CD14-positive monocyte (primary cell): Measurements from ENCODE around the gene PITPNC1. TPM values are rescaled to one million over a fixed set of nuclear protein-coding genes. Genes with fewer than 3 reads are reported as not detected.

Source experiments
- DNase-seq, 3 donors: peaks; one replicate each; pipeline ENCODE4 v3.0.0-alpha.2; 2011 to 2022
- H2AFZ ChIP-seq: 2 replicates; pipeline ENCODE4 v1.6.0; 2012; ENCODE audit warnings: mild to moderate bottlenecking, low read depth, low read length, inconsistent platforms; ENCODE audit not compliant: insufficient read depth, poor library complexity, severe bottlenecking
- H3K27ac ChIP-seq, 2 donors: 1 replicate in 1 of 2; 2 replicates in 1 of 2; pipeline ENCODE4 v1.5.1; 2012 to 2013; ENCODE audit warnings: low read length in 2 of 2, control low read depth in 1 of 2, inconsistent platforms in 1 of 2, low read depth in 1 of 2, mild to moderate bottlenecking in 1 of 2
- H3K27me3 ChIP-seq, 2 donors: one replicate each; pipeline versions ENCODE4 v1.6.0 to v1.6.1; 2011 to 2013; ENCODE audit warnings: low read length in 2 of 2; ENCODE audit not compliant: control insufficient read depth in 2 of 2, insufficient read depth in 2 of 2
- H3K36me3 ChIP-seq, 2 donors: replicated peaks in 1 of 2; 1 replicate in 1 of 2; 2 replicates in 1 of 2; pipeline versions ENCODE4 v1.5.1 to v1.6.1; 2012 to 2013; ENCODE audit warnings: low read length in 2 of 2, control low read depth in 1 of 2, inconsistent platforms in 1 of 2, mild to moderate bottlenecking in 1 of 2; ENCODE audit not compliant: insufficient read depth in 2 of 2, control insufficient read depth in 1 of 2
- H3K4me1 ChIP-seq, 2 donors: 1 replicate in 1 of 2; 2 replicates in 1 of 2; pipeline versions ENCODE4 v1.5.1 to v1.6.1; 2012 to 2013; ENCODE audit warnings: low read length in 2 of 2, control low read depth in 1 of 2, inconsistent platforms in 1 of 2, mild to moderate bottlenecking in 1 of 2, moderate library complexity in 1 of 2; ENCODE audit not compliant: insufficient read depth in 2 of 2, control insufficient read depth in 1 of 2
- H3K4me2 ChIP-seq: replicated peaks from 2 replicates; pipeline ENCODE3; 2012; ENCODE audit warnings: low read length, moderate library complexity, mild to moderate bottlenecking; ENCODE audit not compliant: poor library complexity, severe bottlenecking; ENCODE audit errors: extremely low read depth
- H3K4me3 ChIP-seq, 3 experiments: fragments of 200-600 bp in 1 of 3; sonication (generic) in 1 of 3; replicated peaks in 1 of 3; 1 replicate in 2 of 3; 2 replicates in 1 of 3; pipeline ENCODE4 v1.5.1; 2011 to 2013; ENCODE audit warnings: low read length in 3 of 3, mild to moderate bottlenecking in 3 of 3, control low read depth in 2 of 3, low read depth in 2 of 3, inconsistent platforms in 1 of 3, moderate library complexity in 1 of 3
- H3K79me2 ChIP-seq: 2 replicates; pipeline ENCODE4 v1.6.0; 2012; ENCODE audit warnings: mild to moderate bottlenecking, control low read depth, inconsistent platforms, low read length, moderate library complexity; ENCODE audit not compliant: insufficient read depth
- H3K9ac ChIP-seq: 2 replicates; pipeline ENCODE4 v1.6.0; 2017; ENCODE audit warnings: low read length, mild to moderate bottlenecking; ENCODE audit not compliant: insufficient read depth, poor library complexity, severe bottlenecking
- H3K9me3 ChIP-seq, 2 donors: replicated peaks in 1 of 2; 1 replicate in 1 of 2; 2 replicates in 1 of 2; pipeline versions ENCODE4 v1.5.1 to v1.6.1; 2012 to 2013; ENCODE audit warnings: low read length in 2 of 2, control low read depth in 1 of 2; ENCODE audit not compliant: control insufficient read depth in 1 of 2, insufficient read depth in 1 of 2
- H4K20me1 ChIP-seq: 2 replicates; pipeline ENCODE4 v1.6.0; 2012; ENCODE audit warnings: mild to moderate bottlenecking, low read length, control low read depth, moderate library complexity; ENCODE audit not compliant: insufficient read depth
- H3K27ac Mint-ChIP-seq, 7 donors: one replicate each; pipeline ENCODE4 v1.8.0; 2020; ENCODE audit warnings: mild to moderate bottlenecking in 7 of 7, mixed read lengths in 7 of 7, moderate library complexity in 6 of 7, inconsistent platforms in 2 of 7
- H3K27me3 Mint-ChIP-seq, 3 donors: one replicate each; pipeline ENCODE4 v1.8.0; 2021 to 2022; ENCODE audit warnings: low read depth in 3 of 3, mild to moderate bottlenecking in 3 of 3, mixed read lengths in 3 of 3, moderate library complexity in 3 of 3, inconsistent platforms in 1 of 3
- H3K36me3 Mint-ChIP-seq, 2 donors: one replicate each; pipeline ENCODE4 v1.8.0; 2020; ENCODE audit warnings: mixed read lengths in 2 of 2, inconsistent platforms in 1 of 2, mild to moderate bottlenecking in 1 of 2
- H3K4me1 Mint-ChIP-seq: one replicate; pipeline ENCODE4 v1.8.0; 2020; ENCODE audit warnings: mild to moderate bottlenecking, mixed read lengths
- H3K4me3 Mint-ChIP-seq, 2 donors: one replicate each; pipeline ENCODE4 v1.8.0; 2020; ENCODE audit warnings: mild to moderate bottlenecking in 2 of 2, mixed read lengths in 2 of 2, moderate library complexity in 1 of 2
- H3K9me3 Mint-ChIP-seq, 7 donors: one replicate each; pipeline ENCODE4 v1.8.0; 2020 to 2022; ENCODE audit warnings: mixed read lengths in 7 of 7, mild to moderate bottlenecking in 6 of 7, moderate library complexity in 6 of 7, inconsistent platforms in 2 of 7
- CTCF ChIP-seq: fragments of 200-600 bp; IDR thresholded peaks from one replicate; pipeline ENCODE4 v1.8.0; 2022; ENCODE audit warnings: antibody characterized with exemption, mild to moderate bottlenecking
- WGBS: methylation state at CpG from one replicate; pipeline ENCODE4 v1.1.5; 2013; ENCODE audit warnings: missing lambda C conversion rate; ENCODE audit not compliant: insufficient coverage; 5-methylcytosine and 5-hydroxymethylcytosine counted together
- intact Hi-C, 2 donors: fragments of 100-400 bp; cut with micrococcal nuclease; formaldehyde crosslinking; loops; one replicate each; pipeline versions ENCODE4 v1.15.0 to v1.15.1; 2023
- polyA plus RNA-seq, 3 donors: library from polyadenylated mRNA; depleted of rRNA in 1 of 3; unstranded in 2 of 3; stranded (reverse) in 1 of 3; fragments of 300-500 nt in 2 of 3; fragments of >200 nt in 1 of 3; fragmentation: Illumina TruSeq in 2 of 3; gene quantifications; 1 replicate in 2 of 3; 2 replicates in 1 of 3; pipeline ENCODE4 v1.2.3, GENCODE V29; 2012 to 2021

PITPNC1 gene
- polyA plus RNA-seq, 3 donors: 18.5 to 31.0 (median 21.7) TPM

- H3K4me1 Mint-ChIP-seq: no peaks in the 10 kb centered on the region
- whole genome bisulfite sequencing: no CpG with 5 or more reads among the region's 2 CpGs
- Histone ChIP-seq H3K9me3 (peaks cover 6 to 18% of the 10 kb centered on the region in 2 donors), H3K4me2 (no peak overlapping the region), H2AFZ (no peak overlapping the region), H3K36me3 (peaks cover 82 to 98% of the 10 kb centered on the region in 2 donors), H3K4me3 (no peak overlapping the region), H3K4me1 (no peaks in the 10 kb centered on the region), H3K9ac (no peak overlapping the region), H3K27ac (no peak overlapping the region), H3K79me2 (peaks cover 14% of the 10 kb centered on the region), H4K20me1 (no peaks in the 10 kb centered on the region), H3K27me3 (no peaks in the 10 kb centered on the region)
- H3K27me3 Mint-ChIP-seq: no peaks in the 10 kb centered on the region
- intact Hi-C loops: no loop called here
- peaks cover 82 to 88% of the 10 kb centered on the region in 2 donors for H3K36me3 Mint-ChIP-seq
- H3K4me3 Mint-ChIP-seq: no peak overlapping the region
- peak overlapping the region in 2 of 7 donors; percentile 19 to 23 for H3K27ac Mint-ChIP-seq
- no peak for DNase-seq
- TF ChIP-seq CTCF: no peak
- H3K9me3 Mint-ChIP-seq: peaks cover 2 to 18% (median 8%) of the 10 kb centered on the region in 7 donors
Measured at GRCh38 chr17:67733449-67733848, 356.4 kb downstream of the PITPNC1 start.

- Histone ChIP-seq H3K9me3 (no peaks in the 10 kb centered on the region), H3K27me3 (no peaks in the 10 kb centered on the region), H3K9ac (no peak overlapping the region), H3K4me2 (no peak overlapping the region), H3K4me1 (no peaks in the 10 kb centered on the region), H3K4me3 (no peak overlapping the region), H3K36me3 (peaks cover 83 to 96% of the 10 kb centered on the region in 2 donors), H2AFZ (no peak overlapping the region), H3K79me2 (peaks cover 2% of the 10 kb centered on the region), H3K27ac (no peak overlapping the region), H4K20me1 (no peaks in the 10 kb centered on the region)
- H3K36me3 Mint-ChIP-seq: peaks cover 81 to 88% of the 10 kb centered on the region in 2 donors
- no peak overlapping the region for H3K27ac Mint-ChIP-seq
- no peaks in the 10 kb centered on the region for H3K27me3 Mint-ChIP-seq
- no peak overlapping the region for H3K4me3 Mint-ChIP-seq
- no peak for TF ChIP-seq CTCF
- WGBS: 98% methylated on average over 4 of the region's 8 CpGs
- no peaks in the 10 kb centered on the region for H3K4me1 Mint-ChIP-seq
- no peak for DNase-seq
- intact Hi-C loops: no loop called here
- H3K9me3 Mint-ChIP-seq: no peaks in the 10 kb centered on the region
Measured at GRCh38 chr17:67737145-67737544, 360.1 kb downstream of the PITPNC1 start.
